Ovary (tissue), 9 donors: ENCODE data around the gene DNAJC25. TPM values are rescaled to one million over a fixed set of nuclear protein-coding genes. Genes with fewer than 3 reads are reported as not detected.
"Not testable (repeated sequence)": the region's sequence is repeated elsewhere in the genome, so short reads cannot be mapped to it uniquely, and the experiment has no call there.

Experiments
- DNase-seq, 5 donors: peaks; one replicate each; pipeline ENCODE4 v3.0.0-alpha.2; 2019 to 2020
- H3K27ac ChIP-seq, 2 donors: fragments of 200-600 bp; one replicate each; pipeline versions ENCODE4 v1.5.1 to v1.8.0; 2019 to 2022
- H3K27me3 ChIP-seq: fragments of 200-600 bp; one replicate; pipeline ENCODE4 v1.8.0; 2022
- H3K36me3 ChIP-seq: fragments of 200-600 bp; sonication (generic); one replicate; pipeline ENCODE4 v1.5.1; 2019
- H3K4me1 ChIP-seq: one replicate; pipeline ENCODE4 v1.8.1; 2013; ENCODE audit warnings: mild to moderate bottlenecking, moderate library complexity; ENCODE audit not compliant: insufficient read depth
- H3K4me3 ChIP-seq: fragments of 200-600 bp; sonication (generic); one replicate; pipeline ENCODE4 v1.5.1; 2017
- H3K9me3 ChIP-seq, 2 donors: fragments of 200-600 bp in 1 of 2; sonication (generic) in 1 of 2; one replicate each; pipeline versions ENCODE4 v1.5.1 to v1.8.1; 2013 to 2019; ENCODE audit warnings: mild to moderate bottlenecking in 1 of 2, moderate library complexity in 1 of 2
- EP300 ChIP-seq: sonication (generic); formaldehyde crosslinking; IDR thresholded peaks from one replicate; pipeline ENCODE4 v1.6.1; 2017; ENCODE audit warnings: antibody characterized with exemption
- POLR2A ChIP-seq: fragments of 450-650 bp; IDR thresholded peaks from one replicate; pipeline ENCODE4 v1.6.1; 2017; ENCODE audit warnings: antibody characterized with exemption, mild to moderate bottlenecking, moderate library complexity
- WGBS, 3 donors: extraction: QIAGEN DNeasy Blood & Tissue Kit in 1 of 3; methylation state at CpG; one replicate each; pipeline versions ENCODE4 v1.1.5 to v1.1.7; 2013 to 2017; 5-methylcytosine and 5-hydroxymethylcytosine counted together
- intact Hi-C, 4 donors: fragments of 100-400 bp; cut with DNase I; formaldehyde crosslinking; loops; one replicate each; pipeline versions ENCODE4 v1.11.0 to v1.15.1; 2022 to 2023
- polyA plus RNA-seq, 2 donors: library from polyadenylated mRNA; stranded (reverse); fragments of 200-250 nt in 1 of 2; fragments of 350-450 nt in 1 of 2; fragmentation: Illumina TruSeq in 1 of 2; extraction: RNeasy Lipid Tissue Mini Kit (QIAGEN cat#74804) in 1 of 2; gene quantifications; one replicate each; pipeline ENCODE4 v1.2.3, GENCODE V29; 2013 to 2014
- total RNA-seq, 7 donors: library from RNA; depleted of rRNA in 2 of 7; stranded (reverse); fragments of >200 nt in 2 of 7; fragmentation: NEBNext Ultra II Directional in 3 of 7; extraction: Animal tissue kit (Norgen Biotek cat#: 25700) in 3 of 7; gene quantifications; one replicate each; pipeline versions ENCODE4 v1.1.0 to v1.2.4, GENCODE V29; 2016 to 2023
- TF ChIP-seq, protein P1 (sequence below), 3 donors: fragments of 450-650 bp in 2 of 3; fragments of 200-600 bp in 1 of 3; IDR thresholded peaks; one replicate each; pipeline versions ENCODE4 v1.5.1 to v1.8.0; 2016 to 2022; ENCODE audit warnings: antibody characterized with exemption in 3 of 3, mild to moderate bottlenecking in 1 of 3
- donor health status: DM: no; HTN: no; CAD: no; lungs with moderate emphysema.
- donor health status: DM: no; HTN: no; CAD: no.
- donor health status: Bipolar disorder and iron deficiency.
- donor health status: DM: yes; HTN: yes; CAD: no.
- donor health status: DM: no; HTN: no; CAD: no.
- donor health status: DM: yes; HTN: yes; CAD: no.

The DNAJC25 gene
- total and polyA plus RNA-seq, 9 donors = 5.3 to 12.3 (median 7.9) TPM

GRCh38 chr9:111662576-111663300 lies 31.6 kb downstream of the DNAJC25 start:
- no peak for TF ChIP-seq EP300
- TF ChIP-seq, protein P1, sequence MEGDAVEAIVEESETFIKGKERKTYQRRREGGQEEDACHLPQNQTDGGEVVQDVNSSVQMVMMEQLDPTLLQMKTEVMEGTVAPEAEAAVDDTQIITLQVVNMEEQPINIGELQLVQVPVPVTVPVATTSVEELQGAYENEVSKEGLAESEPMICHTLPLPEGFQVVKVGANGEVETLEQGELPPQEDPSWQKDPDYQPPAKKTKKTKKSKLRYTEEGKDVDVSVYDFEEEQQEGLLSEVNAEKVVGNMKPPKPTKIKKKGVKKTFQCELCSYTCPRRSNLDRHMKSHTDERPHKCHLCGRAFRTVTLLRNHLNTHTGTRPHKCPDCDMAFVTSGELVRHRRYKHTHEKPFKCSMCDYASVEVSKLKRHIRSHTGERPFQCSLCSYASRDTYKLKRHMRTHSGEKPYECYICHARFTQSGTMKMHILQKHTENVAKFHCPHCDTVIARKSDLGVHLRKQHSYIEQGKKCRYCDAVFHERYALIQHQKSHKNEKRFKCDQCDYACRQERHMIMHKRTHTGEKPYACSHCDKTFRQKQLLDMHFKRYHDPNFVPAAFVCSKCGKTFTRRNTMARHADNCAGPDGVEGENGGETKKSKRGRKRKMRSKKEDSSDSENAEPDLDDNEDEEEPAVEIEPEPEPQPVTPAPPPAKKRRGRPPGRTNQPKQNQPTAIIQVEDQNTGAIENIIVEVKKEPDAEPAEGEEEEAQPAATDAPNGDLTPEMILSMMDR (IDR thresholded peaks at IDR 0.05) = no peak
- TF ChIP-seq POLR2A = no peak
- Histone ChIP-seq H3K9me3 (no peaks in the 10 kb centered on the region), H3K4me3 (peak overlapping the region; percentile 91), H3K36me3 (no peaks in the 10 kb centered on the region), H3K4me1 (peaks cover 3% of the 10 kb centered on the region), H3K27ac (no peak overlapping the region), H3K27me3 (no peaks in the 10 kb centered on the region)
- no peak for DNase-seq
- intact Hi-C loops = no loop called here
- 37 to 41% (median 38%) methylated on average over 7 of the region's 7 CpGs for WGBS, 3 donors

DNA sequence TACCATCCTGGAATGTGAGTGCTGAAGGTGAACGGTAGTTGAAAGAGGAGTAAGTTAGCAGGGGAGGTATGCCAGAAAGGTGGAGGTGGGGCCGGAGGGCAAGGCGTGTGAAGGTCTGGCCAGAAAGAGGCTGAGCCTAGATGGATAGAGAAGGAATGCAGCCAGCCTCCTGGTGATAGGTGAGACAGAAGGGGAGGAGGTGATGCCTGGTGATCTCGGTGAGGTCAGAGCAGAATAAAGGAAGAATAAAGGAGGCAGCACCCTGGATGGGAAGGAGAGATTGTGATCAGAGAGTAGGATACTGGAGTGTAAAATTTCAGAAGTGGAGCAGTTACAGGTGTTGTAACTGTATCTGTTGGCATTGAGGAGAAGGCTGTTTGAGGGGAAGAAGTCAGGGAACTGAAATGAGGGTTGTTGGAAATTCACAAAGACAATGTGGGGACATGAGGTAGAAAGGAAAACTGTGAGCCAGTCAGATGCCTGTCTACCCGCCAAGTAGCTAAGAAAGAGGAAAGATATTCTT lies 32.2 kb downstream of the DNAJC25 start:
- H3K27me3 ChIP-seq = no peaks in the 10 kb centered on the region
- no peak overlapping the region for H3K27ac ChIP-seq
- TF ChIP-seq EP300 (no peak), POLR2A (no peak)
- TF ChIP-seq, protein P1 (IDR thresholded peaks at IDR 0.05) = no peak
- no peak for DNase-seq
- H3K4me3 ChIP-seq = no peak overlapping the region
- intact Hi-C loops = no loop called here
- H3K4me1 ChIP-seq = peaks cover 3% of the 10 kb centered on the region
- WGBS, 3 donors = 83 to 90% (median 90%) methylated on average over 5 of the region's 5 CpGs
- H3K9me3 ChIP-seq = no peaks in the 10 kb centered on the region
- H3K36me3 ChIP-seq = no peaks in the 10 kb centered on the region

- 89 to 100% (median 91%) methylated on average over 1 of the region's 1 CpG for WGBS, 3 donors
Observed at GRCh38 chr9:111668026-111668573, 37.0 kb downstream of the DNAJC25 start.

DNA sequence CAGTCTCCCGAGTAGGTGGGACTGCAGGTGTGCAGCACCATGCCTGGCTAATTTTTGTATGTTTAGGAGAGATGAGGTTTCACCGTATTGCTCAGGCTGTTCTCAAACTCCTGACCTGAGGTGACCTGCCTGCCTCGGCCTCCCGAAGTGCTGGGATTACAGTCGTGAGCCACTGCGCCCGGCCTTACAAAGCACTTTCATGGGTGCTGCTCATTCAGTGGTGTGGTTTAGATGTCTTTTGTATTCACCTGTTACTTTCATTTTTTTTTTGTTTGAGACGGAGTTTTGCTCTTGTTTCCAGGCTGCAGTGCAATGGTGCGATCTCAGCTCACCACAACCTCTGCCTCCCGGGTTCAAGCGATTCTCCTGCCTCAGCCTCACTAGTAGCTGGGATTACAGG lies 37.5 kb downstream of the DNAJC25 start:
- H3K27me3 ChIP-seq, DNase-seq, H3K36me3 ChIP-seq, H3K4me1 ChIP-seq, H3K9me3 ChIP-seq, intact Hi-C loops, H3K4me3 ChIP-seq, H3K27ac ChIP-seq: not testable (repeated sequence)
- 90 to 91% (median 91%) methylated on average over 11 of the region's 11 CpGs for WGBS, 3 donors

More at GRCh38 chr9:111668026-111668573, 37.0 kb downstream of the DNAJC25 start:
- Histone ChIP-seq H3K27me3 (no peaks in the 10 kb centered on the region), H3K4me1 (peaks cover 3% of the 10 kb centered on the region), H3K9me3 (no peaks in the 10 kb centered on the region), H3K4me3 (no peak overlapping the region), H3K27ac (no peak overlapping the region), H3K36me3 (no peaks in the 10 kb centered on the region)
- intact Hi-C loops = no loop called here
- no peak for DNase-seq
- TF ChIP-seq, protein P1 (IDR thresholded peaks at IDR 0.05) = no peak
- TF ChIP-seq POLR2A = no peak
- no peak for TF ChIP-seq EP300

- no peaks in the 10 kb centered on the region for H3K4me1 ChIP-seq
- H3K27me3 ChIP-seq = no peaks in the 10 kb centered on the region
- TF ChIP-seq, protein P1 (IDR thresholded peaks at IDR 0.05) = no peak
- no peak for TF ChIP-seq POLR2A
- TF ChIP-seq EP300 = no peak
- DNase-seq = no peak
- WGBS, 3 donors = 95 to 98% (median 96%) methylated on average over 2 of the region's 2 CpGs
- intact Hi-C loops = no loop called here
- H3K36me3 ChIP-seq = no peaks in the 10 kb centered on the region
- H3K9me3 ChIP-seq = no peaks in the 10 kb centered on the region
- no peak overlapping the region for H3K27ac ChIP-seq
- no peak overlapping the region for H3K4me3 ChIP-seq
Observed at GRCh38 chr9:111674319-111674718, 43.2 kb downstream of the DNAJC25 start.
